Thyroid gland (tissue), 4 donors: Measurements from ENCODE around the gene PI16. TPM values are rescaled to one million over a fixed set of nuclear protein-coding genes. Genes with fewer than 3 reads are reported as not detected.

ENCODE experiments used
- DNase-seq, 2 donors: peaks; one replicate each; pipeline ENCODE4 v3.0.0-alpha.2; 2019
- H3K27ac ChIP-seq, 3 donors: fragments of 200-600 bp; sonication (generic); 1 replicate in 2 of 3; 2 replicates in 1 of 3; pipeline ENCODE4 v1.5.1; 2016 to 2019; ENCODE audit warnings: mild to moderate bottlenecking in 1 of 3, moderate library complexity in 1 of 3
- H3K27me3 ChIP-seq: fragments of 200-600 bp; sonication (generic); one replicate; pipeline ENCODE4 v1.5.1; 2019
- H3K36me3 ChIP-seq, 2 donors: fragments of 200-600 bp; sonication (generic); one replicate each; pipeline ENCODE4 v1.5.1; 2016 to 2019
- H3K4me1 ChIP-seq, 2 donors: fragments of 200-600 bp; sonication (generic); one replicate each; pipeline ENCODE4 v1.5.1; 2017 to 2019
- H3K4me3 ChIP-seq, 3 donors: fragments of 200-600 bp; sonication (generic); replicated peaks in 1 of 3; 1 replicate in 2 of 3; 2 replicates in 1 of 3; pipeline ENCODE4 v1.5.1; 2016; ENCODE audit warnings: mild to moderate bottlenecking in 1 of 3
- H3K9me3 ChIP-seq: fragments of 200-600 bp; sonication (generic); one replicate; pipeline ENCODE4 v1.5.1; 2017
- CTCF ChIP-seq, 6 experiments: fragments of 200-600 bp in 3 of 6; fragments of 450-650 bp in 3 of 6; sonication (generic) in 3 of 6; IDR thresholded peaks; one replicate each; pipeline ENCODE4 v1.5.1; 2016 to 2019; ENCODE audit warnings: antibody characterized with exemption in 6 of 6, mild to moderate bottlenecking in 2 of 6, inconsistent platforms in 1 of 6, moderate library complexity in 1 of 6
- POLR2A ChIP-seq, 2 donors: fragments of 450-650 bp; IDR thresholded peaks; one replicate each; pipeline ENCODE4 v1.6.1; 2017; ENCODE audit warnings: antibody characterized with exemption in 2 of 2, mild to moderate bottlenecking in 2 of 2, moderate library complexity in 1 of 2
- WGBS, 2 donors: methylation state at CpG; one replicate each; pipeline ENCODE4 v1.1.5; 2017; 5-methylcytosine and 5-hydroxymethylcytosine counted together
- intact Hi-C: fragments of 100-400 bp; cut with DNase I; formaldehyde crosslinking; loops from one replicate; pipeline ENCODE4 v1.15.1; 2023
- total RNA-seq, 4 donors: library from RNA; depleted of rRNA; stranded (reverse); fragments of >200 nt; gene quantifications; one replicate each; pipeline ENCODE4 v1.2.3, GENCODE V29; 2016

PI16 gene
- total RNA-seq, 4 donors from 2014 or later: 5.1 to 22.9 (median 9.1) TPM

GRCh38 chr6:36933102-36933501 is 21.4 kb upstream of the PI16 start:
- no peak overlapping the region for H3K4me3 ChIP-seq
- WGBS, 2 donors: 93 to 98% methylated on average over 2 of the region's 2 CpGs
- no peaks in the 10 kb centered on the region for H3K36me3 ChIP-seq
- no peak overlapping the region for H3K27ac ChIP-seq
- H3K4me1 ChIP-seq: peaks cover 0 to 6% of the 10 kb centered on the region in 2 donors
- TF ChIP-seq CTCF (IDR thresholded peaks at IDR 0.05) (no peak), POLR2A (IDR thresholded peaks at IDR 0.05) (no peak)
- no peaks in the 10 kb centered on the region for H3K9me3 ChIP-seq
- no peak for DNase-seq
- intact Hi-C loops: no loop called here
- no peaks in the 10 kb centered on the region for H3K27me3 ChIP-seq

DNA sequence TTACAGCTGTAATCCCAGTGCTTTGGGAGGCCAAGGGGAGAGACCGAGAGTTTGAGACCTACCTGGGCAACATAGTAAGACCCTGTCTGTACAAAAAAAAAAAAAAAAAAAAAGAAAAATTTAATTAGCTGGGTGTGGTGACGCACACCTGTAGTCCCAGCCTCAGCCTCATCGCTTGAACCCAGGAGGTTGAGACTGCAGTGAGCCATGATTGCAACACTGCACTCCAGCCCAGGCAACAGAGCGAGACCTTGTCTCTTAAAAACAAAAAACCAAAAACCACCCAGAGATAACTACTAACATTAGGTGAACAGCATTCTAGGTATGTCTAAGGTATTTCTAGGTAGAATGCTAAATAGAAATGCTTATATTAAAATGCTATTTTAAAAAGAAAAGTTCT is 21.0 kb upstream of the PI16 start:
- Histone ChIP-seq H3K36me3 (no peaks in the 10 kb centered on the region), H3K27ac (no peak overlapping the region), H3K9me3 (no peaks in the 10 kb centered on the region), H3K27me3 (no peaks in the 10 kb centered on the region), H3K4me1 (peaks cover 0 to 2% of the 10 kb centered on the region in 2 donors), H3K4me3 (no peak overlapping the region)
- TF ChIP-seq POLR2A (IDR thresholded peaks at IDR 0.05): no peak
- TF ChIP-seq CTCF (IDR thresholded peaks at IDR 0.05): no peak
- intact Hi-C loops: no loop called here
- DNase-seq: no peak
- WGBS, 2 donors: 95 to 97% methylated on average over 4 of the region's 4 CpGs

DNA sequence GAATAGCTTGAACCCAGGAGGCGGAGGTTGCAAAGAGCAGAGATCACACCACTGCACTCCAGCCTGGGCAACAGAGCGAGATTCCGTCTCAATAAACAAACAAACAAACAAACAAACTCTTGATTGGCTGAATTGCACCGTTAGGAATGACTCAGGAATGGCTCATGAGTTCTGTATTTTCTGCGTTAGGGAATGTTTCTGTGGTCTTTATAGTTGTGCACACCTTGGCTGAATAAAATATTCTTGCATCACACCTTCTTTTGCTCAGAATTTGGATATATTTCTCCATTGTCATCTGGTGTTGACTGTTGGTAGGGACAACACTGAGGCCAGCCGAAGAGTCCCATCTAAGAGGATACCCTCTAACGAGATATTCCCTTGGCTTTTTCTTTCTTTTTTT is 19.6 kb upstream of the PI16 start:
- no peaks in the 10 kb centered on the region for H3K36me3 ChIP-seq
- intact Hi-C loops: no loop called here
- no peaks in the 10 kb centered on the region for H3K27me3 ChIP-seq
- no peak overlapping the region for H3K27ac ChIP-seq
- WGBS, 2 donors: 91% methylated on average over 7 of the region's 7 CpGs
- DNase-seq: no peak
- no peaks in the 10 kb centered on the region for H3K4me1 ChIP-seq
- TF ChIP-seq CTCF (IDR thresholded peaks at IDR 0.05) (no peak), POLR2A (IDR thresholded peaks at IDR 0.05) (no peak)
- H3K4me3 ChIP-seq: no peak overlapping the region
- H3K9me3 ChIP-seq: no peaks in the 10 kb centered on the region

GRCh38 chr6:36936824-36937223 is 17.7 kb upstream of the PI16 start:
- Histone ChIP-seq H3K4me1 (no peaks in the 10 kb centered on the region), H3K9me3 (no peaks in the 10 kb centered on the region), H3K36me3 (no peaks in the 10 kb centered on the region), H3K27ac (no peak overlapping the region), H3K27me3 (no peaks in the 10 kb centered on the region), H3K4me3 (no peak overlapping the region)
- WGBS, 2 donors: 96 to 99% methylated on average over 5 of the region's 5 CpGs
- intact Hi-C loops: no loop called here
- no peak for DNase-seq
- TF ChIP-seq POLR2A (IDR thresholded peaks at IDR 0.05) (no peak), CTCF (IDR thresholded peaks at IDR 0.05) (no peak)

DNA sequence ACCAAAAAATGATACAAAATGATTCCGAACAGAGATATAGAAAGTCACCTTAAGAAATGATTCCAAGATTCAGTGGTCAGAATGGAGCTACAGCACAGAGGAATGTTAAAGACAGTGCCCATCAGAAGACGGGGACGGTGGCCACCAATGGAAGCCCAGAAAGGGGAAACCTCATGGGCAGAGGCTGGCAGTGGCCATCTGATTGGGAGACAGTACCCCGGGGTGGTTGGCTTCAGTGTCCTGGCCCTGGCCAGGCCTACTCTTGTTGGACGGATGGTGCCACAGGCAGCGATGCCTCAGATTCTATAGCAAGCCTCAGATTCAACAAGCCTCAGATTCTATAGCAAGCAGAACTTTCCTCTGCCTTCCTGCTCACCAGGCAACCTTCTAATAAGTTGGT is 16.6 kb upstream of the PI16 start:
- no peak overlapping the region for H3K27ac ChIP-seq
- no peaks in the 10 kb centered on the region for H3K9me3 ChIP-seq
- no peaks in the 10 kb centered on the region for H3K36me3 ChIP-seq
- intact Hi-C loops: no loop called here
- H3K4me1 ChIP-seq: no peaks in the 10 kb centered on the region
- H3K27me3 ChIP-seq: no peaks in the 10 kb centered on the region
- DNase-seq: no peak
- H3K4me3 ChIP-seq: no peak overlapping the region
- no peak for TF ChIP-seq POLR2A (IDR thresholded peaks at IDR 0.05)
- no peak for TF ChIP-seq CTCF (IDR thresholded peaks at IDR 0.05)
- WGBS, 2 donors: 94 to 96% methylated on average over 6 of the region's 6 CpGs
